Caco-2 (cell line): ENCODE results near the gene LRRC4C. TPM values are rescaled to one million over a fixed set of nuclear protein-coding genes. Genes with fewer than 3 reads are reported as not detected.

Source experiments
- BruUV-seq: library from RNA; stranded (reverse); fragments of 400-500 nt; replicated peaks from 2 replicates; lab custom pipeline; 2021; lab: Mats Ljungman, UMichigan
- CTCF ChIA-PET: fragments of 300-600 bp; sonication (Branson Sonifier 250); formaldehyde crosslinking; loops from one replicate; lab custom pipeline; 2022; ENCODE audit warnings: antibody characterized with exemption; lab: Charles Lee
- POLR2A ChIA-PET: fragments of 300-600 bp; sonication (Branson Sonifier 250); formaldehyde crosslinking; loops from one replicate; lab custom pipeline; 2022; ENCODE audit warnings: antibody characterized with exemption; lab: Charles Lee
- DNase-seq, 2 experiments: peaks; one replicate each; pipeline versions ENCODE4 v3.0.0 to v3.0.0-alpha.2; 2020 to 2022
- H3K27me3 ChIP-seq: replicated peaks from 2 replicates; pipeline ENCODE4 v1.6.0; 2011; ENCODE audit warnings: low read length; ENCODE audit not compliant: control insufficient read depth, insufficient read depth
- H3K36me3 ChIP-seq: 2 replicates; pipeline ENCODE4 v1.5.1; 2011; ENCODE audit warnings: low read length; ENCODE audit not compliant: control insufficient read depth, insufficient read depth
- H3K4me1 ChIP-seq: fragments of 250-450 bp; sonication (Bioruptor Pico); 2 replicates; pipeline ENCODE4 v1.5.1; 2020; ENCODE audit warnings: mild to moderate bottlenecking
- H3K4me3 ChIP-seq: 2 replicates; pipeline ENCODE4 v1.5.1; 2011; ENCODE audit warnings: low read depth, mild to moderate bottlenecking, control low read depth, low read length
- H3K9me3 ChIP-seq: fragments of 250-450 bp; sonication (Bioruptor Pico); 2 replicates; pipeline ENCODE4 v1.5.1; 2020; ENCODE audit warnings: mild to moderate bottlenecking, moderate library complexity
- H3K27ac Mint-ChIP-seq: one replicate; pipeline ENCODE4 v1.8.0; 2022; ENCODE audit warnings: mixed read lengths; ENCODE audit not compliant: unreplicated experiment
- H3K27me3 Mint-ChIP-seq: one replicate; pipeline ENCODE4 v1.8.0; 2022; ENCODE audit warnings: mixed read lengths; ENCODE audit not compliant: insufficient read depth, unreplicated experiment
- H3K36me3 Mint-ChIP-seq: one replicate; pipeline ENCODE4 v1.8.0; 2022; ENCODE audit warnings: mild to moderate bottlenecking, mixed read lengths; ENCODE audit not compliant: insufficient read depth, unreplicated experiment
- H3K4me1 Mint-ChIP-seq: one replicate; pipeline ENCODE4 v1.8.0; 2022; ENCODE audit warnings: low read depth, mixed read lengths; ENCODE audit not compliant: unreplicated experiment
- H3K4me3 Mint-ChIP-seq: one replicate; pipeline ENCODE4 v1.8.0; 2022; ENCODE audit warnings: mild to moderate bottlenecking, moderate library complexity, mixed read lengths; ENCODE audit not compliant: unreplicated experiment
- H3K9me3 Mint-ChIP-seq: one replicate; pipeline ENCODE4 v1.8.0; 2022; ENCODE audit warnings: mixed read lengths; ENCODE audit not compliant: unreplicated experiment
- CTCF ChIP-seq, 2 experiments: fragments of 200-600 bp in 1 of 2; IDR thresholded peaks; 1 replicate in 1 of 2; 2 replicates in 1 of 2; pipeline versions ENCODE4 v1.5.1 to v1.8.0; 2011 to 2022; ENCODE audit warnings: antibody characterized with exemption in 1 of 2, control low read depth in 1 of 2, inconsistent platforms in 1 of 2, low read depth in 1 of 2, low read length in 1 of 2, mild to moderate bottlenecking in 1 of 2, moderate library complexity in 1 of 2; ENCODE audit not compliant: insufficient read depth in 1 of 2, severe bottlenecking in 1 of 2, unreplicated experiment in 1 of 2
- intact Hi-C: fragments of 100-400 bp; cut with micrococcal nuclease; formaldehyde crosslinking; loops from one replicate; pipeline ENCODE4 v1.10.0; 2022; ENCODE audit not compliant: unreplicated experiment
- total RNA-seq: library from RNA; stranded (reverse); gene quantifications from 2 replicates; pipeline ENCODE4 v1.2.3, GENCODE V29; 2022

Gene LRRC4C
- total RNA-seq, 1 experiment from 2014 or later = not detected

- Mint-ChIP-seq H3K4me1 (no peaks in the 10 kb centered on the region), H3K4me3 (no peak overlapping the region)
These were observed 772.7 kb downstream of the LRRC4C start for GRCh38 chr11:40686765-40687164.

GRCh38 chr11:40683010-40683409, 776.4 kb downstream of the LRRC4C start:
- Histone ChIP-seq H3K27me3 (no peaks in the 10 kb centered on the region), H3K4me1 (no peaks in the 10 kb centered on the region), H3K36me3 (no peaks in the 10 kb centered on the region), H3K4me3 (no peak overlapping the region), H3K9me3 (no peaks in the 10 kb centered on the region)
- H3K4me1 Mint-ChIP-seq = no peaks in the 10 kb centered on the region
- no peak for DNase-seq
- BruUV-seq = no TSS peak
- no peak for TF ChIP-seq CTCF (IDR thresholded peaks at IDR 0.05; ENCODE audit: insufficient read depth in 1 of 2, low read depth in 1 of 2, low read length in 1 of 2, severe bottlenecking in 1 of 2, unreplicated experiment in 1 of 2)
- H3K27me3 Mint-ChIP-seq = no peaks in the 10 kb centered on the region
- no peaks in the 10 kb centered on the region for H3K36me3 Mint-ChIP-seq
- intact Hi-C loops = no loop called here
- CTCF ChIA-PET = no interaction called here
- H3K4me3 Mint-ChIP-seq = no peak overlapping the region
- H3K27ac Mint-ChIP-seq = no peak overlapping the region
- POLR2A ChIA-PET = no interaction called here
- peaks cover 7% of the 10 kb centered on the region for H3K9me3 Mint-ChIP-seq

More at GRCh38 chr11:40686765-40687164, 772.7 kb downstream of the LRRC4C start:
- intact Hi-C loops = no loop called here
- CTCF ChIA-PET = no interaction called here
- TF ChIP-seq CTCF (IDR thresholded peaks at IDR 0.05; ENCODE audit: insufficient read depth in 1 of 2, low read depth in 1 of 2, low read length in 1 of 2, severe bottlenecking in 1 of 2, unreplicated experiment in 1 of 2) = no peak
- H3K9me3 ChIP-seq = no peaks in the 10 kb centered on the region
- no peaks in the 10 kb centered on the region for H3K27me3 ChIP-seq
- H3K9me3 Mint-ChIP-seq = no peaks in the 10 kb centered on the region
- BruUV-seq = no TSS peak
- no peaks in the 10 kb centered on the region for H3K4me1 ChIP-seq
- no peaks in the 10 kb centered on the region for H3K27me3 Mint-ChIP-seq
- H3K36me3 ChIP-seq = no peaks in the 10 kb centered on the region
- H3K36me3 Mint-ChIP-seq = no peaks in the 10 kb centered on the region
- POLR2A ChIA-PET = no interaction called here
- no peak overlapping the region for H3K4me3 ChIP-seq
- no peak overlapping the region for H3K27ac Mint-ChIP-seq
- DNase-seq = no peak

- Histone ChIP-seq H3K4me1 (no peaks in the 10 kb centered on the region), H3K27me3 (no peaks in the 10 kb centered on the region), H3K9me3 (no peaks in the 10 kb centered on the region), H3K4me3 (no peak overlapping the region), H3K36me3 (no peaks in the 10 kb centered on the region; the same call in 1 of the 2 replicates)
- Mint-ChIP-seq H3K27me3 (no peaks in the 10 kb centered on the region), H3K36me3 (no peaks in the 10 kb centered on the region), H3K4me1 (no peaks in the 10 kb centered on the region), H3K27ac (no peak overlapping the region), H3K4me3 (no peak overlapping the region), H3K9me3 (peaks cover 7% of the 10 kb centered on the region)
- POLR2A ChIA-PET = no interaction called here
- BruUV-seq = no TSS peak
- CTCF ChIA-PET = no interaction called here
- TF ChIP-seq CTCF (IDR thresholded peaks at IDR 0.05; ENCODE audit: insufficient read depth in 1 of 2, low read depth in 1 of 2, low read length in 1 of 2, severe bottlenecking in 1 of 2, unreplicated experiment in 1 of 2) = no peak
- no peak for DNase-seq
- intact Hi-C loops = no loop called here
These were observed 780.2 kb downstream of the LRRC4C start for GRCh38 chr11:40679276-40679675.
